IPS DF 19.7 (cell line): Measurements from ENCODE around the gene LGALS8.
"Not testable (repeated sequence)": the region's sequence is repeated elsewhere in the genome, so short reads cannot be mapped to it uniquely, and the experiment has no call there.

Experiments used
- DNase-seq: peaks from one replicate; pipeline ENCODE4 v3.0.0-alpha.2; 2013; ENCODE audit warnings: low read depth, low spot score

The LGALS8 gene

DNA sequence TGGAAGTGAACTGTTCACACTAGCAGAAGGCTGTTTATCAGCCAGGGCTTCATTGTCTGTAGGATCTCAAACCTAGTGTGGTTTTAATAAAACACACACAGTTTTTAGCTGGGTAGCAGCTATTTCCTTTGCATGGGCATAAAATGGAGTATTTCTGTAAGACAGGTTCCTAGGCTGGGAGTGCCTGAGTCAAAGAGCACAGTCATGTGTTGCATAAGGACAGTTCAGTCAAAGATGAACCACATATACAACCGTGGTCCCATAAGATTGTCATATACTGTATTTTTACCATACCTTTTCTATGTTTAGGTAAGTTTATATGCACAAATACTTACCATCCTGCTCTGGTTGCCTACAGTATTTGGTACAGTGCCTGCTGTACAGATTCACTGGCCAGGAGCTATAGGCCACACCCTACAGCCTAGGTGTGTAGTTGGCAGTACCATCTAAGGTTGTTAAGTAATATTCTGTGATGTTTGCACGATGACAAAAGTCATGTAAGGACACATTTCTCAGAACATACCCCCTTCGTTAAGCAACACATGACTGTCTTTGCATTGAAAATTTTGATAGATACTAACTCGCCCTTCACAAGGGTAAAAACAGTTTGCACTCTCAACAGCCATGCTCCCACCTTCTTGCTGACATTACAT, 17.2 kb downstream of the LGALS8 start:
- DNase-seq: no peak

DNA sequence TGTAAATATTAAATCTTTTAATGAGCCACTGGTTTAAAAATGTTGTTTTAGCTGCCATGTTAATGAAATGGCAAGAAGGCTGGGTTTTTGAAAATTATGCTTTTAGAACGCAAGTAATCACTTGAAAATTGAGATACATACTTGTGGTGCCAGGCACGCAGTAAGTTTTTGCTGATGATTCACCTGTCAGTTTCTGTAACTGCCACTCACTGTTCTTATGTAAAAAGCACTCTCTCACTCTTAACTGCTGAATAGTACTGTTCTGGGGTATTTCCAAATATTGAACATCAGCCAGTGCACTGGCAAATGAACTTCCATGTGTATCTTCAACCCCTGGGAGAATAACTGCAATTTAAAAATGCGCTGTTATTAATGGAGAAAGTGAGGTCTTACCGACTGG, 17.9 kb downstream of the LGALS8 start:
- no peak for DNase-seq

DNA sequence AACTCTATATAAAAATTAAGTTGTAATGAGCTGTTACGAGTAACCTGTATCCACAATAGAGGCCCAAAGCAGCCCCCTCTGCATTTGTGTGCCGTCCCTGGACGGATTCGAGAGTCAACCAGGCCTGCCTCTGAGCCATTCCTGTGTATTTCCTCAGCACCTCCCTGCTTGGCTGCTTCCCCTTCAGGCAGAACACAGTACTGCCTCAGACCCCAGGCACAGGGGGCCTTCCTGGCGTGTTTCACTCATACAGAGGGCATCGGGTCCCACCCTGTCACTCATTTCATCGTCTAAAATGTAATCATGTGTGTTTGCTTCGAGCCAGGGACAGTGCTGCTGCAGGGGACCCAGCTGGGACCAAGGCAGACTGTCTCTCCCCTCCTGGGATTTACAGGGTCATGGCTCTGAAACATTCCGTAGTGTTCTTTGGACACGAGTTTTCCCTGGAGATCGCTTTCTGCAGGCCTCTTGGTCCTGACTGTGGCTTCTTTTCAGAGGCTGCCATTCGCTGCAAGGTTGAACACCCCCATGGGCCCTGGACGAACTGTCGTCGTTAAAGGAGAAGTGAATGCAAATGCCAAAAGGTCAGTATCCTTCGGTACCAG, 19.4 kb downstream of the LGALS8 start:
- no peak for DNase-seq

DNA sequence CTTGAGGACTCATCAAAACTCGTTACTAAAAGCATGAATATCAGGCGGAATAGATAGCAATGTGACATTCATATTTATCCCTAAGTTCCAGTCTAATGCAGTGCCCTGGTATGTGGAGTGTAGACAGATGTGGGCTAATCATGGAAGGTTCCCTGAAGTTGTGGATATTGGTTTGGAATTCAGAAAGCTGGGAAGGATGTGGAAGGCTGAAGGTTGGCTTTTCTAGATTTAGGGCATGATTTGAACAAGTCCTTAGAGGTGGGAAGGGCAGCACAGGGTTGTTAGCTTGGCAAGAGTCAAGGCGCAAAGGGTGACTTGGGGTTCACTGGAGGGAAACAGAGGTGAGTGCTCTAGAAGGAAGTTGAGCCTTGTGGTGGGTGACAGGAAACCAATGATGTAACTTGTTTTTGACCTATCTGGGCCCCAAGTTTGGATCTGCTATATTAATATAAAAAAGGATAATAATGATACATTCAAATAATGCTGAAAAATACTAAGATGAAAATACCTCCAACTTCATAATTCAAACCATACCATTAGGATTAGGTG, 21.9 kb downstream of the LGALS8 start:
- DNase-seq: no peak

DNA sequence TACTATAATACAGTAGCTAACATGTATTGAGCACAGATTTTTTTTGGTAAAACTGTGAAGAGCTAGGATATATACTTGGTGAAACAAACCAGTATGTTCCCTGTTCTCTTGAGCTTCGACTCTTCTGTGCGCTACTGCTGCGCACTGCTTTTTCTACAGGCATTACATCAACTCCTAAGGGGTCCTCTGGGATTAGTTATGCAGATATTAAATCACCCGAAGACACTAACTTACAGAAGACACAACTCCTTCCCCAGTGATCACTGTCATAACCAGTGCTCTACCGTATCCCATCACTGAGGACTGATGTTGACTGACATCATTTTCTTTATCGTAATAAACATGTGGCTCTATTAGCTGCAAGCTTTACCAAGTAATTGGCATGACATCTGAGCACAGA, 24.7 kb downstream of the LGALS8 start:
- no peak for DNase-seq

DNA sequence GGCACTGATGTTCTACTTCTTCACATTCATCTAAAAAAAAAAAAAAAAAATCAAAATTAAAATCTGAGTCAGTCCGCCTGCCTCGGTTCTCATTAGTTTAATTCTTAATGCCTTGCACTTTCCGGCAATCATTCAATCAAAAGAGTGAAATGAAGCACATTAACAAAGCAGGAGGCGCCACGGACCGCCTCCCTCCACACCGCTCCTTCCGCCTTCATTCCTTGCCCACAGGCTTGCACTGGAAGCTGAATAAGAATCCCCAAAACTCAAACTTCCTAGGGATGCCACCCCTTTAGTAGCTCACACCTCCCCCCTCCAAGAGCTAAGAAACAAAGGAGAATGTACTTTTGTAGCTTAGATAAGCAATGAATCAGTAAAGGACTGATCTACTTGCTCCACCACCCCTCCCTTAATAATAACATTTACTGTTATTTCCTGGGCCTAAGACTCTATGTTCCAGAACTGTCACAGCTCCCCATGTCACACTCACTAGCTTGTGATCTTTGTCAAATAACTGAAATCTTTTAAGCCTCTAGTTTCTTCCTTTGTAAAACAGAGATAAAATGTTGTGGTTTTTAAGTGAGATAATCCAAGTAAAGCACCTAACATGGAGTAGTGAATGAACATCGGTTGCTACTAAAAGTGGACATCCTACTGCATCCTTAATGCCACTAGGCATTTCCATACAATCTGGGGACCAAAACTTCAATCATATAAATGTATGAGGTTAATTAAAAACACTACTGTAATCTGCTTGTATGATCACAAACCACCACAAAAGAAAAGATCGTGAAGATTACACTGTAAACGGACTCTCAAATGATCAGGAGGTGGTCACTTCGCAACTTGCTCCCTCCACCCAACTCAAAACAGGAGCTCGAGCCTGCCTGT, 27.4 kb downstream of the LGALS8 start:
- DNase-seq: no peak

DNA sequence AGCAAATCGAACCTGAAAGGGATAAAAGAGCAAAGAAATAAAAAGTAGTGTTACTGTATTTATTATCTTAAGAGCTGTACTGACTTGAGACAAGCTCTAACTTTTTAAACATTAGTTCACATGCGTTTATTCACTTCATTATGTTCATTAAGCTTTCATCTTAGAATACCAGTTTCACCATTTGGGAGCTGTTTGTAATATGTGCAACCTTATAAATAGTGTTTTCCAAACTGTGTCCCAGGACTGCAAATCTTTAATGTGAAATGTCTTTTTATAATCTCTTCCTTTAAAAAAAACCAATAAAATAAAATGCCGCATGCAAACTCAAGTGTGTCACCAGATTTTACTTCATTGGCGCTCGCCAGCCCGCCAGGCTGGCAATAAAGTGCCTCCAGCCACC, 28.3 kb downstream of the LGALS8 start:
- DNase-seq: no peak

DNA sequence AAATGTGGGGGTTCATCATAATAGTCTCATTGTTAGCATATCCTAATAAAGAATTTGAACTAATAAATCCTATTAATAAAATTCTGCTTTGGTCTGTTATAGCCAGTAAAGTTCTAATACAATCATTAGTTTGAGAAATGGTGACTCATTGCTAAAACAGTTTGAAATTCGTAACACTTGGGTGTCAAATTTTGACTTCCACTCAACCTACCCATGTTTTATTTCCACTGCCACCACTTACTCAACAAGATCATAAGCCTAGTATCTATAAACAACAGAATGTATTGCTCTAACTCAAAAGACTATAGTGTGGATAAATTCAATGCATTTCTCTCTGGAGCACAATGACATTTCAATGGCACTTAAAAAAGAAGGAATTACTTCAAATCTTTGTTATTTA, 29.1 kb downstream of the LGALS8 start:
- DNase-seq: no peak

DNA sequence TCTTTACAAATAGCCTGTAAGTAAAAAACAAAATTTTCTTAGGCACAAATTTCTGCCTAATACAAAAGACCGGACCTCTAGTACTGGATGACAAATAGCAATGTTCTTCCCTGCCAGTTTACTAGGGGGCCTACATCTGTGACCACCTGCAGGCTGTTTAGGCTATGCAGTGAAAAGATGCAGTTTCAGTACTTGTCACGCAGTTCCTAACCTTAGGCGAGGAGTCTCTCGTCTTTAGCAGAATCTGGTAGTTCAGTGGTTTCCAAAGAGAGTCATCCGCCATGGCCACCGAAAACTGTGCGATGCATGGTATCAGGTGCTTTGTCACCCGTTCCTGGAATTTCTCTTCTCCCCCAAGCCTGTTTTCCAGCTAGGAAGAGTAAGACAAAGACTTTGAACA, 29.6 kb downstream of the LGALS8 start:
- no peak for DNase-seq

DNA sequence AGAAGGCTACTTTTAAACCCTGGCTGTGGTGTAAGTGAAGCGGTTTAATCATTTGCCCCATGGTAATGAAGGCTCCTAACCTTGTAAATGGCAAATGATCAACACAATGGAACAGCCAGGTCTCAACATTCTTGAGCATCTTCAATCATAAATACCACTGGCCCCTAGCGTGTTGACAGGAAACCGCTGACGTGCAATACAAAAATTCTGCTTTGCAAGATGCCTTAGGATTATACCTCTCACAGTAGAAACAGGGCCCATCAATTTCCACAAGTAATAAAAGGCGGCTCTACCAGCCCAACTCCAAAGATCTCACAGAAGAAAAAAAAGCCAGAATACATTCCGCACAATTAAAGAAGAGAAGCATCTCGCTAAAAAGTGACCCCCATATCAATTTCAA, 32.8 kb downstream of the LGALS8 start:
- no peak for DNase-seq

DNA sequence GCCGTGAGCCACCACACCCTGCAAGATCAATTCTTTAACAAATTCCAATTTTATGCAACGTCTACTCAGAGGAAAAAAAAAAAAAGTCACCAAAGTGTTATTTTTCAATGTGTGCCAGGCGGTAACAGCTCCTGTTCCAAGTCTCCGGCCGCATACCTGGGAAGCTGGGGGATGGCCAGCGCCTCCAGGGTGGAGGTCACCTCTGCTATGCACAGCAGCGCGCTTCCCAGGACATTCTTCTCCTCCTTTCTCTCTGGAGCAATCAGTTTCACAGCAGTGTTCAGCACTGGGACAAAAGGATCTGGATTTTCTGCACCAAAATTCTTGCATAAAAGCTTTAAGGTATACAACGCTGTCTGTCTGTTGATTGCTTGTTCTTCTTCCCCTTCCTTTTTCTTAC, 34.3 kb downstream of the LGALS8 start:
- DNase-seq: no peak

DNA sequence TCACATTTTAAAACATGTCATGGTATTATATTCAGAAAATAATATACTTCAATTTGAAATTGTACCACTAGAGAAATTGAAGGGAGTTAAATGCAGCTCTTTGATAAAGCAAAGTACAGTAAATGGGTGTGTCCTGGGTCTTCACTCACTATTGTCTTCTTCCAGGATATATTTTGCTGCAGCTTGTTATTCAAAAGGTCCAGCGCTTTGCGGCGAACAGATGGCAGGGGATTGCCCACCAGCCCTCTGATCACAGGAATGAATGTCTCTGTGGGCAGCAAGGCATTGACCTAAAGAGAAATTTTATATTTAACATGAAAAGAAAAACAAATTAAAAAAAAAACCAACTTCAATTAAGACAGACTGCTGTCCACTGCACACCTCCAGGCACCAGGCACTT, 35.1 kb downstream of the LGALS8 start:
- DNase-seq: no peak

DNA sequence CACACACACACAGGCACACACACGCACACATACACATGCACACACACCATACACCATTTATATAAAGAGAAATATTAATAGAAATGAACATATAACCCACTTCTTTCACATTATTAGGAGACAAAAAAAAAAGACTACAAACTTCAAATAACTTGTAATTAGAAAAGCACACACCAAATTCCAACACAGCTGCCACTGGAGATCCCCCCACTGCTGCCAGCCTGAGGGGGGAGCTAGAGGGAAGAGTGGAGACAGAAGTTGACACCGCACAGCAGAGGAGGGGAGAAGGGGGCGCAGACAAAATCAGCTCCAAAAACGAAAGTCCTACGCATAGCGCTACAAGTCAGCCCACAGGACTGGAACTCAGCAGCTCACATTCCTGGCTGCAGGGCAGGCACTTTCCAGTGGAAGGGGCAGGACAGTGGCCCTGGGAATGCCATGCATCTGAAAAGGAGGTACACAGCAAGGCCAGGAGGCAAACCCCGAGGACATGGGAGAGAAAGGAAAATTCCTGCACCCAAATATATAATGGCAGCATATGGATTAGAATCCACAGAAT, 36.5 kb downstream of the LGALS8 start:
- no peak for DNase-seq

DNA sequence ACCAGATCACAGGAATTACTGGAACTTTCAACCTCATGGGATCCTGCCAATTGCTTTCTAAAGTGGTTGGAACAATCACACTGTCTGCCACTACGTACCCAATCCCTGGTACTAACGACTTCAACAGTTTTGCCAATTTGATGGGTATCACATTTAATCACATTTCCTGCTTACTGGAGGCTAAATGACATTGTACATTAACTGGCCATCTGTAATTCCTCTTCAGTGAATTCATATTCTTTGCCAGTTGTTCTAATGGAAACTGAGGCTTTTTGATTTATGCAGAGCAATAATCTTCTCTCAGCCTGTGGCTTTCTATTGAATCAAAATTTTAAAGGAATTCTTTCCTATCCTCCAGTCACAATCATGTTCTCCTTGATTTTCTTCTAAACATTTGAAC, 38.2 kb downstream of the LGALS8 start:
- no peak for DNase-seq

DNA sequence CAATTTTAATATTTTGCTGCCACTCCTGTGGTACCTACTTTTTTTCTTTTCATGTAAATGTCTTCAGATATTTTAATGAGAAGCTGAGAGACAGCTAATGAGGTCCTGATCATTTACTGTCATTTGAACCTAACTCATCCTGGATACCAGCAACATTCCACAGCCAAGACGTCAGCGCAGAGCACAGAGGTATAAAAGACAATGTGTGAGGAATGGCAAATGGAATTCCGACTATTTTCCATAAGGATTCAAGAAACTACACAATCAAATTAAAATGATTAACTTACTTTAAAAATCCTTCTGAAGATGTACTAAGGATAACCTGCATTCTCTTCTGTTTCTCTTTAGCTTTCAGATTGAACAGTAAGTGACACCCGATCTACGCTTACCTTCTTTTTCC, 41.7 kb downstream of the LGALS8 start:
- no peak for DNase-seq

DNA sequence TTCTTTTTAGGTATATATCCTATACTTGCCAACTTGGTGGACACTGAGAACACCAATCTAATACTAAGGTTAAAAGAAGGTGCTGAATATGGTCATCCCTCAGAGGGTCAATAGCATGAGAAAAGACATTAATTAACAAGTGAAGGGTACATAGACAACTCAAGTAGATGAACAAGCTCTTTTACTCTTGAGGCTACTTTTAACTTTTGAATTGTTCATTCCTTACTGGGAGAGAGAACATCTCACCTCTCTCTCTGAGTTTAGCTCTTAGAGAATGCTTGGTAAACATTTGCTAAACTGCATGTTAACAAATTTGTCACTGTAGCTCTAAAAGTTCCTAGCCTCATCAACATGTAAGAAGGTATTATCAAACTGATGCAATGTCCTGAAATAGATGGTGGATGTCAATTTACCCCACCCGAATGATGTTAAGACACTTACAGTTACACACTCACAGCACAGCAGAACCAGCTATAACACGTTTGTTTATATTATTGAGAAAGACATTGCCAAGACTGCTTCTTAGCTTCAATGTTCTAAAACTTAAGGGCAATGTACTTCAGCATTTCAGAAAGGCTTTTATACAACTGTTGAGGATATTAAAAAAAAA, 44.6 kb downstream of the LGALS8 start:
- DNase-seq: no peak

DNA sequence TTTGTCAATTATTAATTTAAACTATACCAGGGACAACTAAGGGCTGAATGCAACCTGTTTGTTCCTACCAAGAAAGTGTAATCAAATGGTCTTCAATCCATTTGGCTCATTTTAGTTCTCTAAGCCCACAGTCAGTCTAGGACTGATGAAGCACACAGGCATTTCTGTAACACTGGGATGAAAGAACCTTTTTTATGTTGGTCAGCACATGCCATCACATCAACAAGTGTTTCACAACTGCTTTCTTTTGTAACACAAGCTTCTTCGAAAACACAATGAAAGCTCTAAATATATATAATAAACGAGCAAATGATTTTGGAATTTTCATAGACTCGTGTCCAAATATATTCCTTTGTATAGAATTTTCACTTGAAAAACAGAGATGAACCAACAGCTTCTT, 51.7 kb downstream of the LGALS8 start:
- no peak for DNase-seq

DNA sequence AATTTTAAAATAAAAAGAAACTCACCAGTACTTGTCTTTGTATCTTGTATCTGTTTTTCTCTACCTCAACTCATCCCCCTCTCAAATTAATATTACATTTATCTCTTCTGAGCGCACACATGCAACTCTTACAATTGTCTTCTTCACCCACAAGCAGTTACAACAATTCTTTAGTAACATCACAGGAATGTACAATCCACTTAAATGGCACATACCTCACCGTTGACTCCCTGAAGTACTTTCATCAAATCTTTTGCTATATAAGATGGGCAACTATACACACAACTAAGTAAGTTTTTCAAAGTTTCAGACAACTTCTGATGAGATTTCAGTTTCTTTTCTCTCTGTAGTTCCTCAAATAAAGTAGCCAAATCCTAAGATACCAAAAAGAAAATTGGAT, 52.2 kb downstream of the LGALS8 start:
- DNase-seq: no peak

DNA sequence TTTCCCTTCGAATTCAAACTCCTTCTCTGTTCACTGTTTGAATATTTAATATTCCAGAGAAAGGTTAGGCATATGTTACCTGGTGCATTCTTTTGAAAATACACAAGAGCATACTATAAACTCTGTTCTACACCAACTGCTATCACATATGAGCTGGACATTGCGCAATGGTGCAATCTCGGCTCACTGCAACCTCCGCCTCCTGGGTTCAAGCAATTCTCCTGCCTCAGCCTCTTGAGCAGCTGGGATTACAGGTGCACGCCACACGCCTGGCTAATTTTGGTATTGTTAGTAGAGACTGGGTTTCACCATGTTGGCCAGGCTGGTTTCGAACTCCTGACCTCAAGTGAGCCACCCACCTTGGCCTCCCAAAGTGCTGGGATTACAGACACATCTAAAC, 53.3 kb downstream of the LGALS8 start:
- not testable (repeated sequence) for DNase-seq

DNA sequence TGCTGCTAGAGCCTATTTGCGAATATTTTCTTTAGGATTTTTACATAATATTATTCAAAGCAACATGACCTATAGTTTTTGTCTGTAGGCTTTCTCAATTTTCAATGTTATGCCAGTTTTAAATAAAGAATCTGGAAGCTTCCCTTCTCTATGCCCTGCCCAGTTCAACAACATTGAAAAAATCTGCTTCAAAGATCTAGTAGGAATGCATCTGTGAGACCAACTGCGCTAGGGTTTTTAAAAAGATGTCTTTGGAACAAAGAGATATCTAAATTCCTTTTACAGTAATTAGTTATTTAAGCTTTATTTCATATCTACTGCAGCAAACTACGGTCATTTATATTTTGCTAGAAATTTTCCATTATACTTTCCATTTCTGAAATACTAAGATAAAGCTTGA, 54.9 kb downstream of the LGALS8 start:
- no peak for DNase-seq

DNA sequence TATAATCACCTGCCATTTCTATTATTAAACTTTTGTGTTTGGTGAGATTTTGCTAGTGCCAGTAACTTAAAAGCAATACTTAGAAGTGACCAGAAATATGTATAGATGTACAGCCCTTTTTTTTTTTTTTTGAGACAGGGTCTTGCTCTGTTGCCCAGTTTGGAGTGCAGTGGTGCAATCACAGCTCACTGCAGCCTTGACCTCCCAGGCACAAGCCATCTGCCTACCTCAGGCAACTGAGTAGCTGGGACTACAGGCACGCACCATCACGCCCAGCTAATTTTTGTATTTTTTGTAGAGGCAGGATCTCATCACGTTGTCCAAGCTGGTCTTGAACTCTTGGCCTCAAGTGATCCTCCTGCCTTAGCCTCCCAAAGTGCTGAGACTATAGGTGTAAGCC, 56.6 kb downstream of the LGALS8 start:
- not testable (repeated sequence) for DNase-seq

DNA sequence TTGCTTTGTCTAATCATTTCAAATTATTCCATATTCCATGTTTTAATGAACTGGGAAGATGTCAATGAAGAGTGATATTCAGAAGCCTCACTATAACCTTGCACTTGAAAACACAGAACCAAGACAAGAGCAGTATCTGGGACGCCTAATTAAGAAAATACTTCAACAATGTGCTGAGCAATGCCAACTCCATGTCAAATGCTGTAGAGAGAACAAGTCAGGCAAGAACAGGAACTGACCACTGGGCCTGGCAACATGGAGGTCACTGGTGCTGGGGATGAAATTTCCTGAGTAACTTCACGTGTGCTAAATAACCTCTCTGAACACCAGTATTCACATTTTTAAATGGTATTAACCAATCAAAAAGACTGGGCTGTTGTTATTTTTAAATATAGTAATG, 57.7 kb downstream of the LGALS8 start:
- DNase-seq: no peak
